ENCODE data around the gene PRDM15. TPM values are rescaled to one million over a fixed set of nuclear protein-coding genes. Genes with fewer than 3 reads are reported as not detected.

Gene PRDM15
- total RNA-seq, 2 experiments from 2014 or later = 10.4 to 12.0 TPM

DNA sequence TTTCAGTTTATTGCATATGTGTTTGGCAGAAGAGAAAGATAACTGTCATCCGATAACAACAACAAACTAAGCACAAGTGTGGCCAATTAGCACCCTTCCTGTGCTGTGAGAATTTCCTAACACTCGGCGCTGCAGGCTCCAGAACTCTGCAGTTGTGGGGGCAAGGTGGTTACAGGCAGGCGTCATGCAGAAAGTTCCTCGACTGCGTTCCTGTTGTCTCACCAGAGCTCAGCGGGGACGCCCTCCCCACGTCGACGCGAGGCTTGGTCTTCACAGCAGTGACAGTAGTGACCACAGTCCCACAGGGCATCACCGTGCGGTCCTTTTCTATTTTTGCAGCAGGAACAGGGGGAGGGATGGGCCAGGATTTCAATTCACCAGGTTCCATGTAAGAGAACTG lies 27.6 kb upstream of the PRDM15 start:
- H3K9me3 Mint-ChIP-seq = no peaks in the 10 kb centered on the region
- no peaks in the 10 kb centered on the region for H3K27me3 Mint-ChIP-seq
- ATAC-seq (ENCODE audit: poor library complexity) (no peak), DNase-seq (no peak)
- H3K4me1 ChIP-seq (ENCODE audit: insufficient read depth, low read length) = no peaks in the 10 kb centered on the region
- no peaks in the 10 kb centered on the region for H3K27me3 ChIP-seq (ENCODE audit: control insufficient read depth in 1 of 2, insufficient read depth in 2 of 2, low read length in 2 of 2)
- H3K4me3 Mint-ChIP-seq = no peak overlapping the region
- no peak overlapping the region for H3K27ac Mint-ChIP-seq
- H3K36me3 Mint-ChIP-seq (ENCODE audit: low read depth) = peaks cover 91% of the 10 kb centered on the region
- TF ChIP-seq, protein P1, sequence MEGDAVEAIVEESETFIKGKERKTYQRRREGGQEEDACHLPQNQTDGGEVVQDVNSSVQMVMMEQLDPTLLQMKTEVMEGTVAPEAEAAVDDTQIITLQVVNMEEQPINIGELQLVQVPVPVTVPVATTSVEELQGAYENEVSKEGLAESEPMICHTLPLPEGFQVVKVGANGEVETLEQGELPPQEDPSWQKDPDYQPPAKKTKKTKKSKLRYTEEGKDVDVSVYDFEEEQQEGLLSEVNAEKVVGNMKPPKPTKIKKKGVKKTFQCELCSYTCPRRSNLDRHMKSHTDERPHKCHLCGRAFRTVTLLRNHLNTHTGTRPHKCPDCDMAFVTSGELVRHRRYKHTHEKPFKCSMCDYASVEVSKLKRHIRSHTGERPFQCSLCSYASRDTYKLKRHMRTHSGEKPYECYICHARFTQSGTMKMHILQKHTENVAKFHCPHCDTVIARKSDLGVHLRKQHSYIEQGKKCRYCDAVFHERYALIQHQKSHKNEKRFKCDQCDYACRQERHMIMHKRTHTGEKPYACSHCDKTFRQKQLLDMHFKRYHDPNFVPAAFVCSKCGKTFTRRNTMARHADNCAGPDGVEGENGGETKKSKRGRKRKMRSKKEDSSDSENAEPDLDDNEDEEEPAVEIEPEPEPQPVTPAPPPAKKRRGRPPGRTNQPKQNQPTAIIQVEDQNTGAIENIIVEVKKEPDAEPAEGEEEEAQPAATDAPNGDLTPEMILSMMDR (IDR thresholded peaks at IDR 0.05) = no peak
- no peak overlapping the region for H3K27ac ChIP-seq (ENCODE audit: low read depth in 1 of 2, low read length in 2 of 2)
- H3K4me3 ChIP-seq (ENCODE audit: low read length) = no peak overlapping the region
- CTCF ChIA-PET = no interaction called here
- H3K9me3 ChIP-seq (ENCODE audit: control insufficient read depth in 1 of 2, insufficient read depth in 1 of 2, low read length in 2 of 2) = no peaks in the 10 kb centered on the region
- POLR2A ChIA-PET = no interaction called here
- peaks cover 21% of the 10 kb centered on the region for H3K36me3 ChIP-seq (ENCODE audit: insufficient read depth, low read length)
- intact Hi-C loops (cut with DNase I, micrococcal nuclease) = no loop called here
- no peaks in the 10 kb centered on the region for H3K4me1 Mint-ChIP-seq (ENCODE audit: low read depth)

- ChIA-PET CTCF (no interaction called here), POLR2A (no interaction called here)
- Histone ChIP-seq H3K36me3 (ENCODE audit: insufficient read depth, low read length) (peaks cover 12% of the 10 kb centered on the region), H3K27me3 (ENCODE audit: control insufficient read depth in 1 of 2, insufficient read depth in 2 of 2, low read length in 2 of 2) (no peaks in the 10 kb centered on the region), H3K4me1 (ENCODE audit: insufficient read depth, low read length) (peaks cover 16% of the 10 kb centered on the region), H3K4me3 (ENCODE audit: low read length) (no peak overlapping the region), H3K27ac (ENCODE audit: low read depth in 1 of 2, low read length in 2 of 2) (no peak overlapping the region), H3K9me3 (ENCODE audit: control insufficient read depth in 1 of 2, insufficient read depth in 1 of 2, low read length in 2 of 2) (no peaks in the 10 kb centered on the region)
- ATAC-seq (ENCODE audit: poor library complexity) (no peak), DNase-seq (no peak)
- peaks cover 19% of the 10 kb centered on the region for H3K4me1 Mint-ChIP-seq (ENCODE audit: low read depth)
- peaks cover 77% of the 10 kb centered on the region for H3K36me3 Mint-ChIP-seq (ENCODE audit: low read depth)
- TF ChIP-seq, protein P1 (IDR thresholded peaks at IDR 0.05) = no peak
- no peak overlapping the region for H3K4me3 Mint-ChIP-seq
- no peak overlapping the region for H3K27ac Mint-ChIP-seq
- no peaks in the 10 kb centered on the region for H3K27me3 Mint-ChIP-seq
- no peaks in the 10 kb centered on the region for H3K9me3 Mint-ChIP-seq
- intact Hi-C loops (cut with DNase I, micrococcal nuclease) = no loop called here
Measured at GRCh38 chr21:41903559-41904351, 24.6 kb upstream of the PRDM15 start.

DNA sequence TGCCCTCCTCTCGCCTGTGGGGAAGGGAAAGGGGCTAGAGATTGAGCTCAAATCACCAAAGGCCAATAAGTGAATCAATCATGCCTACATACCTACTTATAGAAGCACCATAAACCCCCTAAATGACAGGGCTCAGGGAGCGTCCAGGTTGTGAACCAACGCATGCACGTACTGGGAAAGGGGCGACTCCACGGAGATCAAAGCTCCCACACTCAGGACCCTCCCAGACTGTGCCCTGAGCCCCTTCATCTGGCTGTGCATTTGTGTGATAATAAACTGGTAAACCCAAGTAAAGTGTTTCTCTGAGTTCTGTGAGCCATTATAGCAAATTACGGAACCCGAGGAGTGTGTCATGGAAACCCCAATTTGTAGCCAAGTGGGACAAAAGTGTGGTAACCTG lies 23.8 kb upstream of the PRDM15 start:
- no peaks in the 10 kb centered on the region for H3K9me3 Mint-ChIP-seq
- Histone ChIP-seq H3K4me3 (ENCODE audit: low read length) (no peak overlapping the region), H3K4me1 (ENCODE audit: insufficient read depth, low read length) (peaks cover 17% of the 10 kb centered on the region), H3K27ac (ENCODE audit: low read depth in 1 of 2, low read length in 2 of 2) (no peak overlapping the region), H3K36me3 (ENCODE audit: insufficient read depth, low read length) (peaks cover 8% of the 10 kb centered on the region), H3K9me3 (ENCODE audit: control insufficient read depth in 1 of 2, insufficient read depth in 1 of 2, low read length in 2 of 2) (no peaks in the 10 kb centered on the region), H3K27me3 (ENCODE audit: control insufficient read depth in 1 of 2, insufficient read depth in 2 of 2, low read length in 2 of 2) (no peaks in the 10 kb centered on the region)
- ATAC-seq (ENCODE audit: poor library complexity) (no peak), DNase-seq (no peak)
- H3K27ac Mint-ChIP-seq = no peak overlapping the region
- ChIA-PET POLR2A (no interaction called here), CTCF (no interaction called here)
- H3K27me3 Mint-ChIP-seq = no peaks in the 10 kb centered on the region
- peaks cover 24% of the 10 kb centered on the region for H3K4me1 Mint-ChIP-seq (ENCODE audit: low read depth)
- intact Hi-C loops (cut with DNase I, micrococcal nuclease) = no loop called here
- H3K4me3 Mint-ChIP-seq = no peak overlapping the region
- peaks cover 69% of the 10 kb centered on the region for H3K36me3 Mint-ChIP-seq (ENCODE audit: low read depth)
- TF ChIP-seq, protein P1 (IDR thresholded peaks at IDR 0.05) = no peak
